SW 1271 (cell line): ENCODE data around the gene CD99.
"Not testable (repeated sequence)": the region's sequence is repeated elsewhere in the genome, so short reads cannot be mapped to it uniquely, and the experiment has no call there.

ENCODE experiments used
- DNase-seq, 2 experiments: peaks; one replicate each; lab custom pipeline; 2025; lab: John Stamatoyannopoulos, UW

Gene CD99

GRCh38 chrX:2690856-2691542, at the start of gene CD99:
Gene CD99, plus strand, starts transcription at chrX:2691295. Its CDS starts 66 bp downstream, at chrX:2691361.
- DNase-seq: no peak

GRCh38 chrX:2642146-2642545, 48.9 kb upstream of the CD99 start:
- DNase-seq: no peak

GRCh38 chrX:2642791-2643190, 48.3 kb upstream of the CD99 start:
- DNase-seq: no peak

GRCh38 chrX:2643880-2644279, 47.2 kb upstream of the CD99 start:
- DNase-seq: no peak

- no peak for DNase-seq
Measured at GRCh38 chrX:2645563-2645962, 45.5 kb upstream of the CD99 start.

GRCh38 chrX:2647627-2648026, 43.5 kb upstream of the CD99 start:
- DNase-seq: no peak

- no peak for DNase-seq
Measured at GRCh38 chrX:2650037-2650436, 41.1 kb upstream of the CD99 start.

- DNase-seq: no peak
Measured at GRCh38 chrX:2650865-2651264, 40.2 kb upstream of the CD99 start.

- DNase-seq: no peak
Measured at GRCh38 chrX:2652106-2652505, 39.0 kb upstream of the CD99 start.

GRCh38 chrX:2654436-2655340, 36.4 kb upstream of the CD99 start:
- no peak for DNase-seq

- DNase-seq: no peak
Measured at GRCh38 chrX:2656257-2656836, 34.7 kb upstream of the CD99 start.

GRCh38 chrX:2657532-2658113, 33.5 kb upstream of the CD99 start:
- DNase-seq: no peak

GRCh38 chrX:2658585-2659292, 32.4 kb upstream of the CD99 start:
- no peak for DNase-seq

- DNase-seq: no peak
Measured at GRCh38 chrX:2662586-2662985, 28.5 kb upstream of the CD99 start.

GRCh38 chrX:2664502-2664901, 26.6 kb upstream of the CD99 start:
- no peak for DNase-seq

- no peak for DNase-seq
Measured at GRCh38 chrX:2665387-2666304, 25.4 kb upstream of the CD99 start.

- no peak for DNase-seq
Measured at GRCh38 chrX:2666491-2666890, 24.6 kb upstream of the CD99 start.

- no peak for DNase-seq
Measured at GRCh38 chrX:2670978-2671377, 20.1 kb upstream of the CD99 start.

GRCh38 chrX:2672084-2672483, 19.0 kb upstream of the CD99 start:
- DNase-seq: no peak

- no peak for DNase-seq
Measured at GRCh38 chrX:2673611-2674010, 17.5 kb upstream of the CD99 start.

GRCh38 chrX:2675657-2676200, 15.4 kb upstream of the CD99 start:
- not testable (repeated sequence) for DNase-seq
